GM23248 (cell line): ENCODE measurements around the gene FAM227B.

ENCODE experiments used
- EZH2 ChIP-seq: fragments of 200-600 bp; sonication (generic); IDR thresholded peaks from 2 replicates; pipeline ENCODE4 v1.6.1; 2018; ENCODE audit warnings: antibody characterized with exemption, mild to moderate bottlenecking; ENCODE audit not compliant: insufficient read depth, poor library complexity, severe bottlenecking
- EZH2phosphoT487 ChIP-seq: fragments of 200-600 bp; sonication (generic); IDR thresholded peaks from 2 replicates; pipeline ENCODE4 v1.6.1; 2018; ENCODE audit warnings: antibody characterized with exemption, moderate library complexity, mild to moderate bottlenecking, low read depth; ENCODE audit not compliant: insufficient read depth

DNA sequence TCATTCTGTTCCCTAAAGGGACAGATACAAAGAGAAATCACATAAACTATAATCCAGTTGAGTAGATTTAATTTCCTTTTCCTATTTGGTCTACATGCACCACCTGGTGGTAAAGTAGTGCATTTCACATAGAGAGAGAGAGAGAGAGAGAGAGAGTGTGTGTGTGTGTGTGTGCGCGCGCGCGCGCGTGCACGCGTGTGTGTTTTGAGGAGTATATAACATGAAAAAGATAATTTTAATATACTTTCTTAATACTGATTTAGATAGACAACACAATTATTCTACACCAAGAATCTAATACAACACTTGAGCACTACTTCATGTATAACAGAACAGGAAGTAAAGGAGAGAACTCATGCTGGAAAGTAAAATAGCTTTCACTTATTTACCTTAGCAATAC is 198.6 kb downstream of the FAM227B start:
- TF ChIP-seq EZH2phosphoT487: no peak
- TF ChIP-seq EZH2: no peak
